Spleen (tissue), 11 donors: ENCODE data around the gene RAD23B. TPM values are rescaled to one million over a fixed set of nuclear protein-coding genes. Genes with fewer than 3 reads are reported as not detected.
A peak's percentile ranks its signal among the peaks of the same experiment; 100 is the strongest.

ENCODE experiments used
- DNase-seq: peaks from one replicate; pipeline ENCODE4 v3.0.0-alpha.2; 2020
- H3K27ac ChIP-seq, 8 donors: fragments of 200-600 bp; sonication (generic) in 7 of 8; 1 replicate in 4 of 8; 2 replicates in 4 of 8; pipeline versions ENCODE4 v1.5.0 to v1.8.0; 2016 to 2021; ENCODE audit warnings: inconsistent platforms in 4 of 8, mild to moderate bottlenecking in 4 of 8, moderate library complexity in 1 of 8
- H3K27me3 ChIP-seq, 7 donors: fragments of 200-600 bp; sonication (generic) in 6 of 7; replicated peaks in 1 of 7; 1 replicate in 4 of 7; 2 replicates in 3 of 7; pipeline versions ENCODE4 v1.5.0 to v1.8.0; 2016 to 2021; ENCODE audit warnings: inconsistent platforms in 3 of 7, mild to moderate bottlenecking in 1 of 7
- H3K36me3 ChIP-seq, 6 donors: fragments of 200-600 bp; sonication (generic) in 5 of 6; 1 replicate in 4 of 6; 2 replicates in 2 of 6; pipeline versions ENCODE4 v1.5.0 to v1.8.0; 2016 to 2021; ENCODE audit warnings: inconsistent platforms in 2 of 6
- H3K4me1 ChIP-seq, 6 donors: fragments of 200-600 bp; sonication (generic) in 5 of 6; 1 replicate in 3 of 6; 2 replicates in 3 of 6; pipeline versions ENCODE4 v1.5.0 to v1.8.0; 2016 to 2021; ENCODE audit warnings: inconsistent platforms in 3 of 6
- H3K4me3 ChIP-seq, 8 donors: fragments of 200-600 bp; sonication (generic) in 7 of 8; 1 replicate in 4 of 8; 2 replicates in 4 of 8; pipeline versions ENCODE4 v1.5.0 to v1.8.0; 2016 to 2021; ENCODE audit warnings: inconsistent platforms in 4 of 8, mild to moderate bottlenecking in 4 of 8, moderate library complexity in 2 of 8
- H3K9me3 ChIP-seq, 8 donors: fragments of 200-600 bp; sonication (generic) in 7 of 8; 1 replicate in 4 of 8; 2 replicates in 4 of 8; pipeline versions ENCODE4 v1.5.0 to v1.8.0; 2016 to 2021; ENCODE audit warnings: inconsistent platforms in 4 of 8
- CTCF ChIP-seq, 11 experiments: fragments of 200-600 bp in 7 of 11; fragments of 450-650 bp in 4 of 11; sonication (generic) in 4 of 11; IDR thresholded peaks in 8 of 11; conservative IDR thresholded peaks in 3 of 11; 1 replicate in 7 of 11; 2 replicates in 4 of 11; pipeline versions ENCODE4 v1.4.0 to v1.8.0; 2016 to 2021; ENCODE audit warnings: antibody characterized with exemption in 11 of 11, inconsistent platforms in 4 of 11, mild to moderate bottlenecking in 1 of 11
- POLR2A ChIP-seq, 3 donors: fragments of 450-650 bp; IDR thresholded peaks; one replicate each; pipeline ENCODE4 v1.5.1; 2017; ENCODE audit warnings: antibody characterized with exemption in 3 of 3, mild to moderate bottlenecking in 1 of 3
- POLR2AphosphoS5 ChIP-seq, 3 donors: sonication (generic); formaldehyde crosslinking; IDR thresholded peaks; one replicate each; pipeline ENCODE4 v1.5.1; 2017; ENCODE audit warnings: antibody characterized with exemption in 3 of 3
- WGBS, 5 donors: extraction: QIAGEN DNeasy Blood & Tissue Kit in 3 of 5; methylation state at CpG; one replicate each; pipeline versions ENCODE4 v1.1.5 to v1.1.7; 2013 to 2018; 5-methylcytosine and 5-hydroxymethylcytosine counted together
- intact Hi-C: fragments of 100-400 bp; cut with DNase I; formaldehyde crosslinking; loops from one replicate; pipeline ENCODE4 v1.15.0; 2023; ENCODE audit warnings: low total_unique reads
- polyA plus RNA-seq, 3 donors: library from polyadenylated mRNA; stranded (reverse); fragments of 200-250 nt; gene quantifications; one replicate each; pipeline ENCODE4 v1.2.1, GENCODE V29; 2013
- total RNA-seq, 7 donors: library from RNA; depleted of rRNA in 3 of 7; stranded (reverse); fragments of >200 nt in 3 of 7; fragmentation: NEBNext Ultra II Directional in 4 of 7; extraction: Animal tissue kit (Norgen Biotek cat#: 25700) in 4 of 7; gene quantifications; one replicate each; pipeline versions ENCODE4 v1.1.0 to v1.2.1, GENCODE V29; 2016 to 2021
- donor health status: healthy with polysubstance abuse.
- donor health status: DM: no; HTN: no; CAD: no; lungs with moderate emphysema.
- donor health status: DM: no; HTN: no; CAD: no.
- donor health status: Bipolar disorder and iron deficiency.
- donor health status: healthy.
- donor health status: DM: no; HTN: no; CAD: no.
- donor health status: DM: yes; HTN: yes; CAD: no.

RAD23B gene
- total and polyA plus RNA-seq, 10 donors = 21.3 to 91.9 (median 64.5) TPM

GRCh38 chr9:107285286-107285685 lies 2.2 kb downstream of the RAD23B start:
- H3K36me3 ChIP-seq = no peaks in the 10 kb centered on the region
- no peak for TF ChIP-seq POLR2AphosphoS5 (IDR thresholded peaks at IDR 0.05)
- TF ChIP-seq POLR2A (IDR thresholded peaks at IDR 0.05) = no peak
- TF ChIP-seq CTCF (IDR thresholded peaks at IDR 0.05 in 8 of 11, conservative IDR thresholded peaks at IDR 0.05 in 3 of 11) = no peak
- no peaks in the 10 kb centered on the region for H3K9me3 ChIP-seq
- intact Hi-C loops = loop anchor here (10.0 kb wide), 1 partner anchor 50 kb away; no protein-coding TSS in a partner anchor
- 27 to 49% (median 42%) methylated on average over 6 of the region's 6 CpGs for WGBS, 5 donors
- peak overlapping the region; percentile 73 to 100 (median 95) for H3K4me3 ChIP-seq
- peaks cover 37 to 86% (median 75%) of the 10 kb centered on the region in 6 donors for H3K4me1 ChIP-seq
- H3K27me3 ChIP-seq = no peaks in the 10 kb centered on the region
- H3K27ac ChIP-seq = peak overlapping the region in 6 of 8 donors; percentile 19 to 100 (median 100)
- no peak for DNase-seq

DNA sequence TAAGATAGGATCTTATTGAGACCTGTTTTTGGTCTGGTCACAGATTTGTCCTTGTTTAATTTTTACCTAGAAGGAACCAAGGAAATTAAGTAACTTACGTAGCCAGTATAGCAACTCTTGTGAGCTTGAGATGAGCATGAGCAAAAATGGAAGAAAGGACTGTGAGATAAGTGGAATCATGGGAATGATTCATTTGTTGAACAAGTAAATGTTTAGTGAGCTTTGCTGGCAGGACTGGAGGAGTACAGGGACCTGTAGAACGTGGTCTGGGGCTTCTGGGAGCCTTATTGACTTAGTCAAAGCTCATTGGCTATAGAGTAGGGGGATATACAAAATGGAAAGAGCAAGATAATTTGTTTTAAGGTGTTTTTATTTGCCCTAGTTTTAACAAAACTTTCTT lies 3.0 kb downstream of the RAD23B start:
- no peak for TF ChIP-seq POLR2A (IDR thresholded peaks at IDR 0.05)
- TF ChIP-seq POLR2AphosphoS5 (IDR thresholded peaks at IDR 0.05) = no peak
- no peak for TF ChIP-seq CTCF (IDR thresholded peaks at IDR 0.05 in 8 of 11, conservative IDR thresholded peaks at IDR 0.05 in 3 of 11)
- no peaks in the 10 kb centered on the region for H3K9me3 ChIP-seq
- H3K4me3 ChIP-seq = peak overlapping the region in 4 of 8 donors; percentile 95 to 100 (median 98)
- no peak for DNase-seq
- 54 to 66% (median 61%) methylated on average over 2 of the region's 2 CpGs for WGBS, 5 donors
- peaks cover 38 to 86% (median 81%) of the 10 kb centered on the region in 6 donors for H3K4me1 ChIP-seq
- H3K27ac ChIP-seq = peak overlapping the region in 1 of 8 donors; percentile 100
- no peaks in the 10 kb centered on the region for H3K36me3 ChIP-seq
- no peaks in the 10 kb centered on the region for H3K27me3 ChIP-seq
- intact Hi-C loops = loop anchor here (10.0 kb wide), 1 partner anchor 49 kb away; no protein-coding TSS in a partner anchor

GRCh38 chr9:107288701-107289100 lies 5.6 kb downstream of the RAD23B start:
- TF ChIP-seq CTCF (IDR thresholded peaks at IDR 0.05 in 8 of 11, conservative IDR thresholded peaks at IDR 0.05 in 3 of 11) (no peak), POLR2AphosphoS5 (IDR thresholded peaks at IDR 0.05) (no peak), POLR2A (IDR thresholded peaks at IDR 0.05) (no peak)
- no peaks in the 10 kb centered on the region for H3K27me3 ChIP-seq
- H3K36me3 ChIP-seq = no peaks in the 10 kb centered on the region
- no peak overlapping the region for H3K27ac ChIP-seq
- no peak overlapping the region for H3K4me3 ChIP-seq
- no peaks in the 10 kb centered on the region for H3K9me3 ChIP-seq
- intact Hi-C loops = loop anchor here (10.0 kb wide), 1 partner anchor 46 kb away; no protein-coding TSS in a partner anchor
- H3K4me1 ChIP-seq = peaks cover 34 to 97% (median 87%) of the 10 kb centered on the region in 6 donors
- no peak for DNase-seq
- WGBS, 5 donors = 64 to 88% (median 66%) methylated on average over 1 of the region's 1 CpG

DNA sequence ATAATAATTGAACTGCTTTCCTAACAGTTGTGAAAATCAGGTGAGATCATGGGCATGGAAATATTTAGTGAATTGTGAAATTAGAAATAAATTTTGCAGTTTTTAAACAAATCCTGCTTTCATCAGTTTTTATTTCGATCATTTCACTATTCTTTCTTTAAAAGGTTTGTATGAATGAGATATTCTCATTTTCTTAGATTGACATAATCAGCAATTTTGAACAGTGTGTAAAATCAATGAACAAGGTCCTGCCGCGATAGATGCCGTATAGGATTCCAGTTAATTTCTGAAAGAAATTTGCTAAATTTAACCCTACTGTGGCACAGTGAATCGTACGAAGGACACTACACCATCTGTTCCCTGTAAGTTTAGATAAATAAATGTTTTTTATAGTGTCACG lies 7.5 kb downstream of the RAD23B start:
- Histone ChIP-seq H3K4me3 (no peak overlapping the region), H3K27me3 (no peaks in the 10 kb centered on the region), H3K27ac (no peak overlapping the region), H3K9me3 (no peaks in the 10 kb centered on the region), H3K36me3 (no peaks in the 10 kb centered on the region), H3K4me1 (peaks cover 33 to 100% (median 91%) of the 10 kb centered on the region in 6 donors)
- no peak for DNase-seq
- TF ChIP-seq CTCF (IDR thresholded peaks at IDR 0.05 in 8 of 11, conservative IDR thresholded peaks at IDR 0.05 in 3 of 11) = no peak
- TF ChIP-seq POLR2A (IDR thresholded peaks at IDR 0.05) = no peak
- no peak for TF ChIP-seq POLR2AphosphoS5 (IDR thresholded peaks at IDR 0.05)
- intact Hi-C loops = no loop called here
- WGBS, 5 donors = 81 to 89% (median 85%) methylated on average over 7 of the region's 7 CpGs
